Calu3 (cell line): Measurements from ENCODE around the gene BCL2L14. TPM values are rescaled to one million over a fixed set of nuclear protein-coding genes. Genes with fewer than 3 reads are reported as not detected.

Experiments used
- Bru-seq: library from RNA; stranded (reverse); fragments of 400-500 nt; gene quantifications from one replicate; lab custom pipeline; 2021; lab: Mats Ljungman, UMichigan
- BruChase-seq, 2 experiments: library from RNA; stranded (reverse); fragments of 400-500 nt; gene quantifications; one replicate each; lab custom pipeline; 2021; lab: Mats Ljungman, UMichigan
- BruUV-seq: library from RNA; stranded (reverse); fragments of 400-500 nt; replicated peaks from 2 replicates; lab custom pipeline; 2021; lab: Mats Ljungman, UMichigan
- CTCF ChIA-PET: fragments of 300-600 bp; sonication (Branson Sonifier 250); formaldehyde crosslinking; loops from one replicate; lab custom pipeline; 2022; ENCODE audit warnings: antibody characterized with exemption; lab: Charles Lee
- DNase-seq: peaks from one replicate; pipeline ENCODE4 v3.0.0; 2022
- H3K27ac Mint-ChIP-seq: one replicate; pipeline ENCODE4 v1.8.0; 2022; ENCODE audit warnings: mixed read lengths; ENCODE audit not compliant: unreplicated experiment
- H3K27me3 Mint-ChIP-seq: one replicate; pipeline ENCODE4 v1.8.0; 2022; ENCODE audit warnings: mixed read lengths; ENCODE audit not compliant: unreplicated experiment
- H3K36me3 Mint-ChIP-seq: one replicate; pipeline ENCODE4 v1.8.0; 2022; ENCODE audit warnings: mild to moderate bottlenecking, moderate library complexity, mixed read lengths; ENCODE audit not compliant: insufficient read depth, unreplicated experiment
- H3K4me1 Mint-ChIP-seq: one replicate; pipeline ENCODE4 v1.8.0; 2022; ENCODE audit warnings: mild to moderate bottlenecking, low read depth, mixed read lengths; ENCODE audit not compliant: unreplicated experiment
- H3K4me3 Mint-ChIP-seq: one replicate; pipeline ENCODE4 v1.8.0; 2022; ENCODE audit warnings: mild to moderate bottlenecking, low read depth, moderate library complexity, mixed read lengths; ENCODE audit not compliant: unreplicated experiment
- H3K9me3 Mint-ChIP-seq: one replicate; pipeline ENCODE4 v1.8.0; 2022; ENCODE audit warnings: low read depth, mixed read lengths; ENCODE audit not compliant: unreplicated experiment
- intact Hi-C: fragments of 100-400 bp; cut with micrococcal nuclease; formaldehyde crosslinking; loops from one replicate; pipeline ENCODE4 v1.10.0; 2022; ENCODE audit not compliant: unreplicated experiment
- long read RNA-seq: library from polyadenylated mRNA; stranded (forward); transcript quantifications from one replicate; pipeline ENCODE4 v2.0.0, GENCODE V29; 2022
- total RNA-seq: library from RNA; stranded (reverse); gene quantifications from 2 replicates; pipeline ENCODE4 v1.2.3, GENCODE V29; 2022
- TF ChIP-seq, protein P1 (sequence below): fragments of 200-600 bp; IDR thresholded peaks from one replicate; pipeline ENCODE4 v1.8.0; 2022; ENCODE audit warnings: antibody characterized with exemption; ENCODE audit not compliant: unreplicated experiment

Gene BCL2L14, protein sequence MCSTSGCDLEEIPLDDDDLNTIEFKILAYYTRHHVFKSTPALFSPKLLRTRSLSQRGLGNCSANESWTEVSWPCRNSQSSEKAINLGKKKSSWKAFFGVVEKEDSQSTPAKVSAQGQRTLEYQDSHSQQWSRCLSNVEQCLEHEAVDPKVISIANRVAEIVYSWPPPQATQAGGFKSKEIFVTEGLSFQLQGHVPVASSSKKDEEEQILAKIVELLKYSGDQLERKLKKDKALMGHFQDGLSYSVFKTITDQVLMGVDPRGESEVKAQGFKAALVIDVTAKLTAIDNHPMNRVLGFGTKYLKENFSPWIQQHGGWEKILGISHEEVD
- total RNA-seq = 5.5 and 8.7 TPM in 2 replicates
- Bru-seq, nascent RNA = percentile 38 among the genes with signal in this experiment
- percentile 30 among the genes with signal in this experiment for BruChase-seq, experiment 1, labeled RNA remaining after a 6-hour chase
- BruChase-seq, experiment 2, labeled RNA remaining after a 2-hour chase = percentile 27 among the genes with signal in this experiment
- long read RNA-seq, partial matches to known transcripts = 5 of 30 reads
- long read RNA-seq, other reads (novel, unspliced or antisense) = 24 of 30 reads

DNA sequence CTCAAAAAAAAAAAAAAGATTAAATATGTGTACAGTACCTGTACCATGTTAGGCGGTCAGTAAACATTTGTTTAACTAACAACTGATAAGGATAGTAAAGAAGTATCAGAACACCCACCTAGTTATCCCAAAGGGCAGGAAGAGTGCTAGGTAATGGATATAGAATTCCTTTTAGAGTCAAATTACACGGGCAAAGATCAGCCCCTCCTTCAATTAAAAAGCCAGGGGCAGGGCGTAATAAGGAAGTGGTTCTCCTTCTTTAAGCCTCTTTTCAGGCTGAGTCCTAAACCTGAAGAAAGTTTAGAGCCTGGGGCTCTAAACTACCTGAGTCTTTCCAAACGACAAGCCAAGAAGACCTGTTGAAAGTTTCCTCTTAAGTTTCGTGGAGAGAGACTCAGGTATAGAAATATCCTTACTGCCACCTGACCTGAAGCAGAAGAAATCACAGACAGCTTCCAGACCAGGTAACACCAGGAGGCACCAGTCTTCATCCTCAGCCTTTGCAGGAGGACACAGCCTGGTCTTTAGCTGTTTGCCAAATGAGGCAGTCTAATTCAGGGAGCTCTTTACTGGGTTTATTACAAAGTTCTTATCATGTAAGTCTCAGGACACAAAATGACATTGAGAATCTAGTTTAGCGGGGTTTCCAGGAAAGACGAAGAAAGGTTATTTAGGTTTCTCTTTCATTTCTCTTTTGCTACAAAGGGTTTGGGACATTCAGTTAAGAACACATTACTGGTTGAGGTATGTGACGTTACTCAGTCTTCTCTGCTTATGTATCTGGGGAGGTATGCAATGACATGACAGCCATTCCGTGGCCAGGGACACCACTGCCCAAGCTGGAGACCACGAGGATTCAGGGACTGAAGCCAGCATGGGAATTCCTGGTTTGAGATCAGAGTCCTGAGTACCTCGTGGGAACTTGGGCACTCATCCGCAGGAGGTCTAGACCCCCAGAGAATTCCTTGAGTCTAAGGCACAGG is at the start of gene BCL2L14:
TSS of gene BCL2L14 (plus strand) at position 266 of the 983 bp plus-strand sequence. CDS start 8,367 bp downstream, outside the sequence.
- peaks cover 20% of the 10 kb centered on the region for H3K36me3 Mint-ChIP-seq
- no peaks in the 10 kb centered on the region for H3K27me3 Mint-ChIP-seq
- peak within 1 kb of the TSS; percentile 72 for H3K27ac Mint-ChIP-seq
- no peaks in the 10 kb centered on the region for H3K9me3 Mint-ChIP-seq
- CTCF ChIA-PET = interaction anchor here (0.9 to 1.3 kb wide), 5 partner anchors 38 to 327 kb away, joined by 3 to 4 read pairs (median 3); no protein-coding TSS in a partner anchor
- DNase-seq = peak; percentile 27
- peaks cover 36% of the 10 kb centered on the region for H3K4me1 Mint-ChIP-seq
- TF ChIP-seq, protein P1, sequence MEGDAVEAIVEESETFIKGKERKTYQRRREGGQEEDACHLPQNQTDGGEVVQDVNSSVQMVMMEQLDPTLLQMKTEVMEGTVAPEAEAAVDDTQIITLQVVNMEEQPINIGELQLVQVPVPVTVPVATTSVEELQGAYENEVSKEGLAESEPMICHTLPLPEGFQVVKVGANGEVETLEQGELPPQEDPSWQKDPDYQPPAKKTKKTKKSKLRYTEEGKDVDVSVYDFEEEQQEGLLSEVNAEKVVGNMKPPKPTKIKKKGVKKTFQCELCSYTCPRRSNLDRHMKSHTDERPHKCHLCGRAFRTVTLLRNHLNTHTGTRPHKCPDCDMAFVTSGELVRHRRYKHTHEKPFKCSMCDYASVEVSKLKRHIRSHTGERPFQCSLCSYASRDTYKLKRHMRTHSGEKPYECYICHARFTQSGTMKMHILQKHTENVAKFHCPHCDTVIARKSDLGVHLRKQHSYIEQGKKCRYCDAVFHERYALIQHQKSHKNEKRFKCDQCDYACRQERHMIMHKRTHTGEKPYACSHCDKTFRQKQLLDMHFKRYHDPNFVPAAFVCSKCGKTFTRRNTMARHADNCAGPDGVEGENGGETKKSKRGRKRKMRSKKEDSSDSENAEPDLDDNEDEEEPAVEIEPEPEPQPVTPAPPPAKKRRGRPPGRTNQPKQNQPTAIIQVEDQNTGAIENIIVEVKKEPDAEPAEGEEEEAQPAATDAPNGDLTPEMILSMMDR = no peak
- TSS peak; percentile 72 for BruUV-seq
- intact Hi-C loops = no loop called here
- peak within 1 kb of the TSS; percentile 71 for H3K4me3 Mint-ChIP-seq

DNA sequence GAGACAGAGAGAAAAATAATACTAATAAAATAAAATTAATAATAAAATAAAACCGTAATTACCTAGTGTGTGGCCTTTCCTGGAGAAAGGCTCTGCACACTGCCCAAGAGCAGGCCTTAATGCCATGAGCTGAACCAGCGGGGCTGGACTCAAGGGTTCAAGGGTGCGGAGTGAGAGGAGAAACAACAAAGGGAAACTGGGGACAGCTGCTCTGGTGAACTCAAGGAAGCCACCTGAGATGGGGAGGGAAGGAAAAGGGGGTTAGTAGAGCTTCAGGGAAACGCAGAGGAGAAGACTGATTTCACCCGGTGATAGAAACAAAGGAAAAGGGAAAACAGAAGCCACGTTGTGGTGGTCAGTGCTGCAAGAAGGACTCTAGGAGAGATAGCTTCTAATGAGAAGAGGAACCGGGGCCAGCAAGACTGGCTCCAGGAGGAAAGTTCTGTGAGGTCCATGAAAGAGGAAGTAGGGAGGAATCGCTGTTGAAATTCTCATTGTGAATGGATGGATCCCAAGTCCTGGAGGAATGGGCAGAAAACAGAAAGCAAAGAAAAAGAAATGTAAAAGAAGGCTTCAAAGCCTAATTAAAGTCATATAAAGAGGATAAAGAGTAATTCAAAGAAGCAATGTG is 48.3 kb upstream of the BCL2L14 start:
- CTCF ChIA-PET = interaction anchor here (0.6 kb wide), 1 partner anchor 9 kb away, joined by 4 read pairs; no protein-coding TSS in a partner anchor
- no peak overlapping the region for H3K27ac Mint-ChIP-seq
- no peak for DNase-seq
- TF ChIP-seq, protein P1 = no peak
- intact Hi-C loops = no loop called here
- no peaks in the 10 kb centered on the region for H3K36me3 Mint-ChIP-seq
- no peak overlapping the region for H3K4me3 Mint-ChIP-seq
- peaks cover 1% of the 10 kb centered on the region for H3K9me3 Mint-ChIP-seq
- no peaks in the 10 kb centered on the region for H3K27me3 Mint-ChIP-seq
- H3K4me1 Mint-ChIP-seq = peaks cover 35% of the 10 kb centered on the region
- no TSS peak for BruUV-seq

DNA sequence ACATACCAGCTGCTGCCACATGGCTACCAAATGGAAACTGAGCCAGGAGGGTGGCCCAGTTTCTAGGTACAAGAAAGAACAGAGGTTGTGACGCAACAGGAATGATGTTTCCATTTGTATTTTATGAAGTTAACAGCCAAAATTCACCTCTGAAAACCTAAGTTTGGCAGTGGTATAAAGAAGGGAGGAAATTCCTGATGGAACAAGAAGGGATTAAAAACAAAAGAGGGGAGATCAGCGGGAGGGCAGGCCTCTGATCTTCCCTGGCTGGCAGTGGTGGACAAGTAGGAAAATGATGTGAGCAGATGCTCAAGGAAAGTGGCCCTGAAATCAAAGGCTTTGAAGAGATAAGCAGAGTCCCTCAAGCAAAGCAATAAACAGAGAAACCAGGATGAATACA is 47.3 kb upstream of the BCL2L14 start:
- H3K4me1 Mint-ChIP-seq = peaks cover 25% of the 10 kb centered on the region
- no peaks in the 10 kb centered on the region for H3K27me3 Mint-ChIP-seq
- H3K4me3 Mint-ChIP-seq = no peak overlapping the region
- no TSS peak for BruUV-seq
- TF ChIP-seq, protein P1 = no peak
- peaks cover 4% of the 10 kb centered on the region for H3K9me3 Mint-ChIP-seq
- H3K27ac Mint-ChIP-seq = no peak overlapping the region
- CTCF ChIA-PET = no interaction called here
- no peak for DNase-seq
- intact Hi-C loops = no loop called here
- H3K36me3 Mint-ChIP-seq = no peaks in the 10 kb centered on the region
